ENCODE results near the gene ZNF595.
"Not testable (repeated sequence)": the region's sequence is repeated elsewhere in the genome, so short reads cannot be mapped to it uniquely, and the experiment has no call there.

The ZNF595 gene

GRCh38 chr4:98386-98785, 45.3 kb downstream of the ZNF595 start:
- H3K36me3 ChIP-seq (ENCODE audit: control insufficient read depth, insufficient read depth, low read length), result no peaks in the 10 kb centered on the region
- H3K27me3 ChIP-seq (ENCODE audit: control insufficient read depth, insufficient read depth, low read length), result no peaks in the 10 kb centered on the region
- H3K27ac ChIP-seq (ENCODE audit: low read depth, low read length), result no peak overlapping the region
- H3K4me1 ChIP-seq (ENCODE audit: control insufficient read depth, insufficient read depth, low read length), result no peaks in the 10 kb centered on the region
- no peak overlapping the region for H3K4me3 ChIP-seq (ENCODE audit: low read depth, low read length)
- peaks cover 77% of the 10 kb centered on the region for H3K9me3 ChIP-seq (ENCODE audit: control insufficient read depth, insufficient read depth, low read length)
- no peak overlapping the region for H3K9ac ChIP-seq (ENCODE audit: low read depth, low read length)

GRCh38 chr4:99863-100262, 46.7 kb downstream of the ZNF595 start:
- H3K9ac ChIP-seq (ENCODE audit: low read depth, low read length), result no peak overlapping the region
- H3K36me3 ChIP-seq (ENCODE audit: control insufficient read depth, insufficient read depth, low read length), result no peaks in the 10 kb centered on the region
- H3K4me3 ChIP-seq (ENCODE audit: low read depth, low read length), result no peak overlapping the region
- peaks cover 5% of the 10 kb centered on the region for H3K27me3 ChIP-seq (ENCODE audit: control insufficient read depth, insufficient read depth, low read length)
- H3K27ac ChIP-seq (ENCODE audit: low read depth, low read length), result no peak overlapping the region
- H3K4me1 ChIP-seq (ENCODE audit: control insufficient read depth, insufficient read depth, low read length), result no peaks in the 10 kb centered on the region
- peaks cover 74% of the 10 kb centered on the region for H3K9me3 ChIP-seq (ENCODE audit: control insufficient read depth, insufficient read depth, low read length)

GRCh38 chr4:107083-107443, 53.9 kb downstream of the ZNF595 start:
- H3K36me3 ChIP-seq (ENCODE audit: control insufficient read depth, insufficient read depth, low read length), result no peaks in the 10 kb centered on the region
- peaks cover 66% of the 10 kb centered on the region for H3K27me3 ChIP-seq (ENCODE audit: control insufficient read depth, insufficient read depth, low read length)
- H3K9me3 ChIP-seq (ENCODE audit: control insufficient read depth, insufficient read depth, low read length), result peaks cover 39% of the 10 kb centered on the region
- H3K27ac ChIP-seq (ENCODE audit: low read depth, low read length), result no peak overlapping the region
- H3K4me3 ChIP-seq (ENCODE audit: low read depth, low read length), result peak overlapping the region; percentile 58
- no peaks in the 10 kb centered on the region for H3K4me1 ChIP-seq (ENCODE audit: control insufficient read depth, insufficient read depth, low read length)
- H3K9ac ChIP-seq (ENCODE audit: low read depth, low read length), result no peak overlapping the region

GRCh38 chr4:107444-108429, 54.6 kb downstream of the ZNF595 start:
- Histone ChIP-seq H3K4me3 (ENCODE audit: low read depth, low read length) (peak overlapping the region; percentile 58), H3K27me3 (ENCODE audit: control insufficient read depth, insufficient read depth, low read length) (peaks cover 66% of the 10 kb centered on the region), H3K4me1 (ENCODE audit: control insufficient read depth, insufficient read depth, low read length) (no peaks in the 10 kb centered on the region), H3K9ac (ENCODE audit: low read depth, low read length) (no peak overlapping the region), H3K27ac (ENCODE audit: low read depth, low read length) (no peak overlapping the region), H3K9me3 (ENCODE audit: control insufficient read depth, insufficient read depth, low read length) (peaks cover 33% of the 10 kb centered on the region), H3K36me3 (ENCODE audit: control insufficient read depth, insufficient read depth, low read length) (no peaks in the 10 kb centered on the region)

GRCh38 chr4:112771-113170, 59.6 kb downstream of the ZNF595 start:
- H3K9ac ChIP-seq (ENCODE audit: low read depth, low read length), result no peak overlapping the region
- H3K36me3 ChIP-seq (ENCODE audit: control insufficient read depth, insufficient read depth, low read length), result no peaks in the 10 kb centered on the region
- H3K4me1 ChIP-seq (ENCODE audit: control insufficient read depth, insufficient read depth, low read length), result no peaks in the 10 kb centered on the region
- no peak overlapping the region for H3K4me3 ChIP-seq (ENCODE audit: low read depth, low read length)
- peaks cover 33% of the 10 kb centered on the region for H3K27me3 ChIP-seq (ENCODE audit: control insufficient read depth, insufficient read depth, low read length)
- H3K27ac ChIP-seq (ENCODE audit: low read depth, low read length), result no peak overlapping the region
- peaks cover 4% of the 10 kb centered on the region for H3K9me3 ChIP-seq (ENCODE audit: control insufficient read depth, insufficient read depth, low read length)

- Histone ChIP-seq H3K9me3 (ENCODE audit: control insufficient read depth, insufficient read depth, low read length) (peaks cover 4% of the 10 kb centered on the region), H3K36me3 (ENCODE audit: control insufficient read depth, insufficient read depth, low read length) (no peaks in the 10 kb centered on the region), H3K27me3 (ENCODE audit: control insufficient read depth, insufficient read depth, low read length) (peaks cover 23% of the 10 kb centered on the region), H3K4me1 (ENCODE audit: control insufficient read depth, insufficient read depth, low read length) (no peaks in the 10 kb centered on the region), H3K9ac (ENCODE audit: low read depth, low read length) (no peak overlapping the region), H3K4me3 (ENCODE audit: low read depth, low read length) (no peak overlapping the region), H3K27ac (ENCODE audit: low read depth, low read length) (no peak overlapping the region)
Measured at GRCh38 chr4:113732-114131, 60.6 kb downstream of the ZNF595 start.

- H3K4me1 ChIP-seq (ENCODE audit: control insufficient read depth, insufficient read depth, low read length), result no peaks in the 10 kb centered on the region
- no peak overlapping the region for H3K4me3 ChIP-seq (ENCODE audit: low read depth, low read length)
- peaks cover 4% of the 10 kb centered on the region for H3K9me3 ChIP-seq (ENCODE audit: control insufficient read depth, insufficient read depth, low read length)
- H3K27me3 ChIP-seq (ENCODE audit: control insufficient read depth, insufficient read depth, low read length), result peaks cover 19% of the 10 kb centered on the region
- H3K36me3 ChIP-seq (ENCODE audit: control insufficient read depth, insufficient read depth, low read length), result no peaks in the 10 kb centered on the region
- no peak overlapping the region for H3K27ac ChIP-seq (ENCODE audit: low read depth, low read length)
- no peak overlapping the region for H3K9ac ChIP-seq (ENCODE audit: low read depth, low read length)
Measured at GRCh38 chr4:114149-114548, 61.0 kb downstream of the ZNF595 start.

GRCh38 chr4:116499-116898, 63.4 kb downstream of the ZNF595 start:
- Histone ChIP-seq H3K4me3 (ENCODE audit: low read depth, low read length) (no peak overlapping the region), H3K27me3 (ENCODE audit: control insufficient read depth, insufficient read depth, low read length) (no peaks in the 10 kb centered on the region), H3K4me1 (ENCODE audit: control insufficient read depth, insufficient read depth, low read length) (no peaks in the 10 kb centered on the region), H3K9ac (ENCODE audit: low read depth, low read length) (no peak overlapping the region), H3K36me3 (ENCODE audit: control insufficient read depth, insufficient read depth, low read length) (no peaks in the 10 kb centered on the region), H3K9me3 (ENCODE audit: control insufficient read depth, insufficient read depth, low read length) (no peaks in the 10 kb centered on the region; the same call in 1 of the 2 replicates), H3K27ac (ENCODE audit: low read depth, low read length) (no peak overlapping the region)

- Histone ChIP-seq H3K27ac (ENCODE audit: low read depth, low read length) (no peak overlapping the region), H3K4me3 (ENCODE audit: low read depth, low read length) (no peak overlapping the region), H3K36me3 (ENCODE audit: control insufficient read depth, insufficient read depth, low read length) (no peaks in the 10 kb centered on the region), H3K4me1 (ENCODE audit: control insufficient read depth, insufficient read depth, low read length) (no peaks in the 10 kb centered on the region), H3K9me3 (ENCODE audit: control insufficient read depth, insufficient read depth, low read length) (peaks cover 3% of the 10 kb centered on the region; the same call in 1 of the 2 replicates), H3K9ac (ENCODE audit: low read depth, low read length) (no peak overlapping the region), H3K27me3 (ENCODE audit: control insufficient read depth, insufficient read depth, low read length) (no peaks in the 10 kb centered on the region)
Measured at GRCh38 chr4:120616-121015, 67.5 kb downstream of the ZNF595 start.

GRCh38 chr4:121408-122084, 68.4 kb downstream of the ZNF595 start:
- no peak overlapping the region for H3K9ac ChIP-seq (ENCODE audit: low read depth, low read length)
- H3K27ac ChIP-seq (ENCODE audit: low read depth, low read length), result no peak overlapping the region
- peaks cover 3% of the 10 kb centered on the region; the same call in 1 of the 2 replicates for H3K9me3 ChIP-seq (ENCODE audit: control insufficient read depth, insufficient read depth, low read length)
- peaks cover 6% of the 10 kb centered on the region for H3K36me3 ChIP-seq (ENCODE audit: control insufficient read depth, insufficient read depth, low read length)
- H3K27me3 ChIP-seq (ENCODE audit: control insufficient read depth, insufficient read depth, low read length), result no peaks in the 10 kb centered on the region
- no peaks in the 10 kb centered on the region for H3K4me1 ChIP-seq (ENCODE audit: control insufficient read depth, insufficient read depth, low read length)
- no peak overlapping the region for H3K4me3 ChIP-seq (ENCODE audit: low read depth, low read length)

GRCh38 chr4:123922-124274, 70.8 kb downstream of the ZNF595 start:
- Histone ChIP-seq H3K9ac (ENCODE audit: low read depth, low read length) (0 out of 2 replicates have a peak overlapping the region, but pooled peaks have one; percentile 14), H3K36me3 (ENCODE audit: control insufficient read depth, insufficient read depth, low read length) (peaks cover 30% of the 10 kb centered on the region), H3K4me3 (ENCODE audit: low read depth, low read length) (peak overlapping the region; percentile 90), H3K27ac (ENCODE audit: low read depth, low read length) (peak overlapping the region; percentile 94)
- H3K9me3 ChIP-seq (ENCODE audit: control insufficient read depth, insufficient read depth, low read length); H3K27me3 ChIP-seq (ENCODE audit: control insufficient read depth, insufficient read depth, low read length); H3K4me1 ChIP-seq (ENCODE audit: control insufficient read depth, insufficient read depth, low read length): not testable (repeated sequence)

Data from HUES48 (cell line).